Neural crest cell (in vitro differentiated cells): ENCODE results near the gene ZNF618. TPM values are rescaled to one million over a fixed set of nuclear protein-coding genes. Genes with fewer than 3 reads are reported as not detected.

Experiments used
- DNase-seq: peaks from one replicate; pipeline ENCODE4 v3.0.0; 2021; ENCODE audit warnings: low read depth, mixed read lengths, low spot score
- H3K27ac Mint-ChIP-seq: one replicate; pipeline ENCODE4 v1.8.0; 2021; ENCODE audit warnings: mild to moderate bottlenecking, mixed read lengths; ENCODE audit not compliant: unreplicated experiment
- H3K27me3 Mint-ChIP-seq: 2 replicates; pipeline ENCODE4 v1.8.0; 2021; ENCODE audit warnings: low read depth, mild to moderate bottlenecking, mixed read lengths
- H3K36me3 Mint-ChIP-seq: 2 replicates; pipeline ENCODE4 v1.8.0; 2021; ENCODE audit warnings: low read depth, mild to moderate bottlenecking, mixed read lengths
- H3K4me1 Mint-ChIP-seq: 2 replicates; pipeline ENCODE4 v1.8.0; 2021; ENCODE audit warnings: mixed read lengths
- H3K4me3 Mint-ChIP-seq: one replicate; pipeline ENCODE4 v1.8.0; 2021; ENCODE audit warnings: mild to moderate bottlenecking, mixed read lengths
- H3K9me3 Mint-ChIP-seq: 2 replicates; pipeline ENCODE4 v1.8.0; 2021; ENCODE audit warnings: mixed read lengths
- CTCF ChIP-seq: fragments of 200-600 bp; sonication (generic); conservative IDR thresholded peaks from 2 replicates; pipeline ENCODE4 v1.5.0; 2021; ENCODE audit warnings: antibody characterized with exemption, mild to moderate bottlenecking
- total RNA-seq: library from RNA; stranded (reverse); gene quantifications from 2 replicates; pipeline ENCODE4 v1.2.1, GENCODE V29; 2021

ZNF618 gene
- total RNA-seq, 1 donor from 2014 or later = 60.8 TPM

DNA sequence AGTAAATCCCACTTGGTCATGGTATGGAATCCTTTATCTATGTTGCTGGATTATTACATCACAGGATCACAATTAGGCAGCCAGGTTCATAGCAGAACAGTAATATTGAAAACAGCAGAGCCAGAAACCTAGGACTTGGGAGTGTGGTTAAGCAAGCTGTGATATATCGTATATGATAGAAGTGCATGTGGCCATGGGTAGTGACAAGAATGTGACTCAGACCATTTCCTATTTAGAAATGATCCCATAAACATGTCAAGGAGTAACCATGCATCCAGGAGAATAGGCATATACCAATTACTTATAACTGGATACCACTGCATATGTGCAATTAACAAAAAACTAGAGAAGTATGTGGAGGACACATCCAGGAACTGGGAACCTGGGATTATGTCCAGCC is 170.8 kb downstream of the ZNF618 start:
- no peak overlapping the region for H3K4me3 Mint-ChIP-seq
- TF ChIP-seq CTCF = no peak
- H3K27me3 Mint-ChIP-seq = no peaks in the 10 kb centered on the region
- H3K4me1 Mint-ChIP-seq = no peaks in the 10 kb centered on the region
- H3K9me3 Mint-ChIP-seq = no peaks in the 10 kb centered on the region
- peaks cover 50% of the 10 kb centered on the region for H3K36me3 Mint-ChIP-seq
- H3K27ac Mint-ChIP-seq = no peak overlapping the region
- DNase-seq = no peak

DNA sequence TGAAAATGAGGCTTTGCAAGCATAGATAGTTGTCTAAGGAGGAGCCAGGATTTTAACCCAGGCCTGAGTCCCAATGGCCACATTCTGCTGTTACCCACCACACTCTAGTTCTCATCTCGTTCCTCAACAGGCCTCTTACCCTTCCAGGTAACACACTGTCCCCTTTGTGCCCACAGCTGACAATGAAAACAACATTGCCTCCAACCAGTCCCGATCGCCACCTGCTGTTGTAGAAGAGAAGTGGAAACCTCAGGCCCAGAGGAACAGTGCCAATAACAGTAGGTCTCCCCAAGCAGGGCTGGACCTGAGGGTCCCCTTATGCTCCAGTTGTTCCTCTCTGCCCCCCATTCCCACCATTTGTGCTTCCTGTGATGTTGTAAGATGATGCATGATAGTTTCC is 171.6 kb downstream of the ZNF618 start:
- Mint-ChIP-seq H3K27me3 (no peaks in the 10 kb centered on the region), H3K27ac (no peak overlapping the region)
- peak; percentile 48 for TF ChIP-seq CTCF

GRCh38 chr9:114048533-114049415 is 172.7 kb downstream of the ZNF618 start:
- Mint-ChIP-seq H3K9me3 (no peaks in the 10 kb centered on the region), H3K27me3 (no peaks in the 10 kb centered on the region), H3K4me3 (no peak overlapping the region), H3K27ac (no peak overlapping the region), H3K36me3 (peaks cover 51% of the 10 kb centered on the region), H3K4me1 (no peaks in the 10 kb centered on the region)
- no peak for DNase-seq
- TF ChIP-seq CTCF = no peak

More for the DNA sequence above, 171.6 kb downstream of the ZNF618 start:
- Mint-ChIP-seq H3K4me1 (no peaks in the 10 kb centered on the region), H3K36me3 (peaks cover 56% of the 10 kb centered on the region), H3K4me3 (no peak overlapping the region), H3K9me3 (no peaks in the 10 kb centered on the region)
- no peak for DNase-seq

DNA sequence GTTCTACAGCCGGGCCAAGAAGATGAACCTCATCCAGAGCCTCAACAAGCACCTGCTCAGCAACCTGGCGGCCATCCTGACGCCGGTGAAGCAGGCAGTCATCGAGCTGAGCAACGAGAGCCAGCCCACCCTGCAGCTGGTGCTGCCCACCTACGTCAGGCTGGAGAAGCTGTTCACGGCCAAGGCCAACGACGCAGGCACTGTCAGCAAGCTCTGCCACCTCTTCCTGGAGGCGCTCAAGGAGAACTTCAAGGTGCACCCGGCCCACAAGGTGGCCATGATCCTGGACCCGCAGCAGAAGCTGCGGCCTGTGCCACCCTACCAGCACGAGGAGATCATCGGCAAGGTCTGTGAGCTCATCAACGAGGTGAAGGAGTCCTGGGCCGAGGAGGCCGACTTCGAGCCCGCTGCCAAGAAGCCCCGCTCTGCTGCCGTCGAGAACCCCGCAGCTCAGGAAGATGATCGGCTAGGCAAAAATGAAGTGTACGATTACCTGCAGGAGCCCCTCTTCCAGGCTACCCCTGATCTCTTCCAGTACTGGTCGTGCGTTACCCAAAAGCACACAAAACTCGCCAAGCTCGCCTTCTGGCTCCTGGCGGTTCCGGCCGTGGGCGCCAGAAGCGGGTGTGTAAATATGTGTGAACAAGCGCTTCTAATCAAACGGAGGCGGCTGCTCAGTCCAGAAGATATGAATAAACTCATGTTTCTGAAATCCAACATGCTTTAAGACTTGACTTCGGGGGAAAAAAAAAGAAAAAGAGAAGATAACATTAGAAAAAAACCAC is 173.5 kb downstream of the ZNF618 start:
- Mint-ChIP-seq H3K9me3 (no peaks in the 10 kb centered on the region), H3K4me3 (no peak overlapping the region), H3K27me3 (no peaks in the 10 kb centered on the region), H3K27ac (no peak overlapping the region), H3K4me1 (no peaks in the 10 kb centered on the region), H3K36me3 (peaks cover 45% of the 10 kb centered on the region)
- no peak for TF ChIP-seq CTCF
- DNase-seq = no peak

DNA sequence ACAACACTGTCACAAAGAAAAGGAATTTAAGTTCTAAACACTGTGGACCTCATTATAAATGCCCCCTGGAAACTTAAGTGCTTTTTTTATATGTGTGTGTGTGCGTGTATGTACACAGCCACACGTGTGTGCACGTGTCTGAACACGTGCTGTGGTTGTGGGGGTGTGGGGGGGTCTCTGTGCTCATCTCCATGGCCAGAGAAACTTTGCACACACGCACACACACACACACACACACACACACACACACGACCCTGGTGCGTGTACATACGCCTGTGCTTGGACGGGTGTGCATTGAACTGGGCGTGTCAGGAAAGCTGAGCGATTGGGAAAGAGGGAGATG is 174.1 kb downstream of the ZNF618 start:
- no peak overlapping the region for H3K27ac Mint-ChIP-seq
- no peak for DNase-seq
- no peaks in the 10 kb centered on the region for H3K27me3 Mint-ChIP-seq
- no peaks in the 10 kb centered on the region for H3K4me1 Mint-ChIP-seq
- TF ChIP-seq CTCF = no peak
- peaks cover 43% of the 10 kb centered on the region for H3K36me3 Mint-ChIP-seq
- no peak overlapping the region for H3K4me3 Mint-ChIP-seq
- no peaks in the 10 kb centered on the region for H3K9me3 Mint-ChIP-seq
